Measurements from ENCODE around the gene BACH2. TPM values are rescaled to one million over a fixed set of nuclear protein-coding genes. Genes with fewer than 3 reads are reported as not detected.

BACH2 gene
- total and polyA plus RNA-seq, 2 donors (not counting 1 experiment from before 2014, with no cell fraction given), result 2.2 to 2.6 TPM

DNA sequence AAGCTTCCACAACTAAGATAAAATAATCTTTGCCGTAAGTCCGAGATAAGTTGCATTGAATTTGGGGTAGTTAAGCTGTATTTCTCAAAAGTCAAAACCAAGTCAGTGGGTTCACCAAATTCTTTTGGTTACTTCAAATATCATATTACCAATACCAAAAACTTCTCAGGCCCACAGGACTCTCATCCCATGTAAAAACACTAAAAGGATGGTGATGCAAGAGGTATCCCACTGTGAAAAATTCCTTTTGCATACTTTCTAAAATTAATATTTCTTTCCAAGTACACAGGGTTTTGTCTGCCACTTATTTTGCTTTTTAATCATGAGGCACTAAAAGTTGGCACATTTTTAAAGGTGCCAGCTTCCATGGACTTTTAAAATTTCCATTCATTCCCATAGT, 251.1 kb downstream of the BACH2 start:
- no peaks in the 10 kb centered on the region for H3K9me3 ChIP-seq (ENCODE audit: control insufficient read depth, insufficient read depth, low read depth, low read length)
- H3K36me3 ChIP-seq (ENCODE audit: control insufficient read depth, insufficient read depth, low read length), result no peaks in the 10 kb centered on the region
- H3K9ac ChIP-seq (ENCODE audit: insufficient read depth, low read length), result no peak overlapping the region
- no peak overlapping the region for H3K4me2 ChIP-seq (ENCODE audit: extremely low read depth, insufficient read depth, low read length)
- no peaks in the 10 kb centered on the region for H3K27me3 ChIP-seq (ENCODE audit: control insufficient read depth, insufficient read depth, low read length)
- H3K4me3 ChIP-seq (replicated peaks in 1 of 4; ENCODE audit: control extremely low read depth in 1 of 4, insufficient read depth in 1 of 4, low read depth in 3 of 4, low read length in 4 of 4), result no peak overlapping the region
- no peak overlapping the region for H3K27ac ChIP-seq (ENCODE audit: insufficient read depth, low read length)
- H4K20me1 ChIP-seq (ENCODE audit: control insufficient read depth, extremely low read depth, insufficient read depth, low read length), result no peaks in the 10 kb centered on the region
- H2AFZ ChIP-seq (ENCODE audit: low read length), result no peak overlapping the region
- TF ChIP-seq EZH2 (IDR thresholded peaks at IDR 0.05; ENCODE audit: low read length, missing control alignments) (no peak), CTCF (conservative IDR thresholded peaks at IDR 0.05 in 1 of 2, IDR thresholded peaks at IDR 0.05 in 1 of 2; ENCODE audit: low read depth in 1 of 2, low read length in 2 of 2) (no peak)
- peaks cover 2% of the 10 kb centered on the region for H3K4me1 ChIP-seq (ENCODE audit: control insufficient read depth, extremely low read depth, insufficient read depth, low read length)
- peak in 1 of 2 donors; percentile 62 for DNase-seq (ENCODE audit: low read depth in 2 of 2)
- H3K79me2 ChIP-seq (ENCODE audit: control insufficient read depth, insufficient read depth, low read length), result no peaks in the 10 kb centered on the region

DNA sequence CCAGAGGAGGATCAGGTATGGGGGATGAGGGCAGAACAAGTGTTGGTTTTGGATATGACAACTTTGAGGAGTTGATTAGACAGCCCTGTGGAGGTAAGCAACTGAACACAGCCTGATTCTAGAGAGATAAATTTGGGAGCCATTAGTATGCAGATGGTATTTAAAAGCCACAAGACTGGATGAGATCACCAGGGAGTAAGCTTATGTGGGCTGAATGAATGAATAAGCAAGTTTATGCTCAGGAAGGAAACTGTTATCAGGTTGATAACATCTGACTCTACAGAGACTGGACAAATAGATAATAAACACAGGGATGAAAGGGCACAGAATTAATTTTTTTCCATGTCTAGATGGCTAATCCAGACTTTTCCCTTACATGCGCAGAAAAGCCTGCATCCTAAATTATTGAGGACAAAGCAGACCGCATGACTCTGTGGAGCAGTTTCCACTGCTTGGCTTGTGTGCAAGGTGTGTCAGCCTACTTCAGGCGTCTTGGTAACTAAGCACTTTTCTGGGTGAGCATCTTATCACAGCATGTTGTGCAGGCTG, 251.7 kb downstream of the BACH2 start:
- no peaks in the 10 kb centered on the region for H3K27me3 ChIP-seq (ENCODE audit: control insufficient read depth, insufficient read depth, low read length)
- peaks cover 2% of the 10 kb centered on the region for H3K4me1 ChIP-seq (ENCODE audit: control insufficient read depth, extremely low read depth, insufficient read depth, low read length)
- no peak for TF ChIP-seq EZH2 (IDR thresholded peaks at IDR 0.05; ENCODE audit: low read length, missing control alignments)
- TF ChIP-seq CTCF (conservative IDR thresholded peaks at IDR 0.05 in 1 of 2, IDR thresholded peaks at IDR 0.05 in 1 of 2; ENCODE audit: low read depth in 1 of 2, low read length in 2 of 2), result no peak
- H3K27ac ChIP-seq (ENCODE audit: insufficient read depth, low read length), result no peak overlapping the region
- no peaks in the 10 kb centered on the region for H3K9me3 ChIP-seq (ENCODE audit: control insufficient read depth, insufficient read depth, low read depth, low read length)
- H3K36me3 ChIP-seq (ENCODE audit: control insufficient read depth, insufficient read depth, low read length), result no peaks in the 10 kb centered on the region
- H3K4me2 ChIP-seq (ENCODE audit: extremely low read depth, insufficient read depth, low read length), result no peak overlapping the region
- peak; percentile 38 to 95 for DNase-seq (ENCODE audit: low read depth in 2 of 2)
- H3K9ac ChIP-seq (ENCODE audit: insufficient read depth, low read length), result no peak overlapping the region
- H3K4me3 ChIP-seq (replicated peaks in 1 of 4; ENCODE audit: control extremely low read depth in 1 of 4, insufficient read depth in 1 of 4, low read depth in 3 of 4, low read length in 4 of 4), result no peak overlapping the region
- H3K79me2 ChIP-seq (ENCODE audit: control insufficient read depth, insufficient read depth, low read length), result no peaks in the 10 kb centered on the region
- H4K20me1 ChIP-seq (ENCODE audit: control insufficient read depth, extremely low read depth, insufficient read depth, low read length), result no peaks in the 10 kb centered on the region
- no peak overlapping the region for H2AFZ ChIP-seq (ENCODE audit: low read length)

- Histone ChIP-seq H3K4me1 (ENCODE audit: control insufficient read depth, extremely low read depth, insufficient read depth, low read length) (peaks cover 2% of the 10 kb centered on the region), H3K27ac (ENCODE audit: insufficient read depth, low read length) (no peak overlapping the region), H4K20me1 (ENCODE audit: control insufficient read depth, extremely low read depth, insufficient read depth, low read length) (no peaks in the 10 kb centered on the region), H3K4me2 (ENCODE audit: extremely low read depth, insufficient read depth, low read length) (no peak overlapping the region), H3K79me2 (ENCODE audit: control insufficient read depth, insufficient read depth, low read length) (no peaks in the 10 kb centered on the region), H3K9ac (ENCODE audit: insufficient read depth, low read length) (no peak overlapping the region), H3K4me3 (replicated peaks in 1 of 4; ENCODE audit: control extremely low read depth in 1 of 4, insufficient read depth in 1 of 4, low read depth in 3 of 4, low read length in 4 of 4) (no peak overlapping the region), H3K27me3 (ENCODE audit: control insufficient read depth, insufficient read depth, low read length) (no peaks in the 10 kb centered on the region), H2AFZ (ENCODE audit: low read length) (no peak overlapping the region), H3K9me3 (ENCODE audit: control insufficient read depth, insufficient read depth, low read depth, low read length) (no peaks in the 10 kb centered on the region), H3K36me3 (ENCODE audit: control insufficient read depth, insufficient read depth, low read length) (no peaks in the 10 kb centered on the region)
- DNase-seq (ENCODE audit: low read depth in 2 of 2), result peak in 1 of 2 donors; percentile 42
- no peak for TF ChIP-seq EZH2 (IDR thresholded peaks at IDR 0.05; ENCODE audit: low read length, missing control alignments)
- TF ChIP-seq CTCF (conservative IDR thresholded peaks at IDR 0.05 in 1 of 2, IDR thresholded peaks at IDR 0.05 in 1 of 2; ENCODE audit: low read depth in 1 of 2, low read length in 2 of 2), result no peak
These were observed 252.3 kb downstream of the BACH2 start for GRCh38 chr6:90044182-90044832.

All from fibroblast of lung (primary cell).